Aorta (tissue), 5 donors: ENCODE results near the gene PROZ. TPM values are rescaled to one million over a fixed set of nuclear protein-coding genes. Genes with fewer than 3 reads are reported as not detected.

ENCODE experiments used
- ATAC-seq: fragments of 200-7000 bp; cut with Tn5 transposase; one replicate; pipeline ENCODE4 v1.9.1; 2022; ENCODE audit warnings: moderate library complexity; ENCODE audit not compliant: low FRiP score
- DNase-seq, 2 donors: peaks; one replicate each; pipeline ENCODE4 v3.0.0-alpha.2; 2020
- H3K27ac ChIP-seq, 2 donors: one replicate each; pipeline ENCODE4 v1.5.1; 2013; ENCODE audit warnings: low read length in 2 of 2, mild to moderate bottlenecking in 2 of 2, moderate library complexity in 2 of 2, control low read depth in 1 of 2, inconsistent platforms in 1 of 2, low read depth in 1 of 2
- H3K27me3 ChIP-seq, 2 donors: one replicate each; pipeline ENCODE4 v1.6.1; 2013; ENCODE audit warnings: control low read depth in 1 of 2, low read length in 1 of 2, mild to moderate bottlenecking in 1 of 2, moderate library complexity in 1 of 2; ENCODE audit not compliant: insufficient read depth in 2 of 2, control insufficient read depth in 1 of 2
- H3K36me3 ChIP-seq, 2 donors: one replicate each; pipeline ENCODE4 v1.6.1; 2013; ENCODE audit warnings: control low read depth in 1 of 2, low read length in 1 of 2, mild to moderate bottlenecking in 1 of 2; ENCODE audit not compliant: insufficient read depth in 2 of 2, control insufficient read depth in 1 of 2
- H3K4me1 ChIP-seq, 2 donors: one replicate each; pipeline ENCODE4 v1.6.1; 2013; ENCODE audit warnings: low read length in 2 of 2, control low read depth in 1 of 2, mild to moderate bottlenecking in 1 of 2, moderate library complexity in 1 of 2; ENCODE audit not compliant: insufficient read depth in 2 of 2, control insufficient read depth in 1 of 2
- H3K4me3 ChIP-seq, 2 donors: one replicate each; pipeline ENCODE4 v1.5.1; 2013; ENCODE audit warnings: low read length in 2 of 2, control low read depth in 1 of 2, mild to moderate bottlenecking in 1 of 2
- H3K9me3 ChIP-seq: one replicate; pipeline ENCODE4 v1.6.1; 2013; ENCODE audit warnings: mild to moderate bottlenecking, low read length; ENCODE audit not compliant: control insufficient read depth
- WGBS, 2 donors: extraction: QIAGEN DNeasy Blood & Tissue Kit; methylation state at CpG; one replicate each; pipeline ENCODE4 v1.1.7; 2013; 5-methylcytosine and 5-hydroxymethylcytosine counted together
- intact Hi-C, 2 donors: fragments of 100-400 bp; cut with DNase I; formaldehyde crosslinking; loops; one replicate each; pipeline versions ENCODE4 v1.14.2 to v1.15.0; 2022
- polyA plus RNA-seq, 2 donors: library from polyadenylated mRNA; stranded (reverse); fragments of 200-250 nt; gene quantifications; one replicate each; pipeline ENCODE4 v1.2.3, GENCODE V29; 2013
- total RNA-seq, 2 donors: library from RNA; stranded (reverse); fragmentation: NEBNext Ultra II Directional; extraction: Animal tissue kit (Norgen Biotek cat#: 25700); gene quantifications; one replicate each; pipeline ENCODE4 v1.2.1, GENCODE V29; 2021
- donor health status: healthy with polysubstance abuse.
- donor health status: Bipolar disorder and iron deficiency.
- donor health status: DM: no; HTN: no; CAD: no.
- donor health status: DM: no; HTN: no; CAD: no.
- donor health status: DM: yes; HTN: yes; CAD: no.

PROZ gene
- total and polyA plus RNA-seq, 4 donors = not detected

GRCh38 chr13:113220877-113221276, 62.4 kb downstream of the PROZ start:
- no peaks in the 10 kb centered on the region for H3K9me3 ChIP-seq
- H3K36me3 ChIP-seq = peaks cover 0 to 1% of the 10 kb centered on the region in 2 donors
- intact Hi-C loops = no loop called here
- H3K4me3 ChIP-seq = no peak overlapping the region
- ATAC-seq (no peak), DNase-seq (no peak)
- 91% methylated on average over 7 of the region's 7 CpGs for WGBS, 2 donors
- no peaks in the 10 kb centered on the region for H3K27me3 ChIP-seq
- H3K4me1 ChIP-seq = no peaks in the 10 kb centered on the region
- H3K27ac ChIP-seq = no peak overlapping the region

Other genes starting within 250 kb of the PROZ start
- gene MCF2L, start 189.4 kb upstream of the PROZ start, total RNA-seq = 10 to 100 TPM; 49.2 to 73.3 TPM
- 1 to 10 TPM; 3.2 to 6.0 TPM for gene MCF2L, start 189.4 kb upstream of the PROZ start, polyA plus RNA-seq
- gene F7, start 52.9 kb upstream of the PROZ start, total RNA-seq = under 1 TPM in 1 of 2 donors, not detected in 1; 0.69 TPM
- under 1 TPM in 1 of 2 donors, not detected in 1; 0.08 TPM for gene F7, start 52.9 kb upstream of the PROZ start, polyA plus RNA-seq
- gene F10, start 35.8 kb upstream of the PROZ start, total RNA-seq = 10 to 100 TPM in 1 of 2 donors, 1 to 10 TPM in 1; 6.5 to 38.4 TPM
- gene F10, start 35.8 kb upstream of the PROZ start, polyA plus RNA-seq = 10 to 100 TPM in 1 of 2 donors, 1 to 10 TPM in 1; 9.3 to 18.2 TPM
- gene PCID2, start 50.0 kb downstream of the PROZ start, total RNA-seq = 10 to 100 TPM; 33.3 to 51.1 TPM
- 10 to 100 TPM; 36.7 to 45.6 TPM for gene PCID2, start 50.0 kb downstream of the PROZ start, polyA plus RNA-seq
- gene CUL4A, start 51.0 kb downstream of the PROZ start, total RNA-seq = 10 to 100 TPM; 56.1 to 69.8 TPM
- 10 to 100 TPM; 19.7 to 40.8 TPM for gene CUL4A, start 51.0 kb downstream of the PROZ start, polyA plus RNA-seq
- gene LAMP1, start 138.6 kb downstream of the PROZ start, total RNA-seq = 100 to 1,000 TPM; 185 to 210 TPM
- 100 to 1,000 TPM in 1 of 2 donors, 10 to 100 TPM in 1; 97.4 to 150 TPM for gene LAMP1, start 138.6 kb downstream of the PROZ start, polyA plus RNA-seq
- gene GRTP1, start 205.5 kb downstream of the PROZ start, total RNA-seq = 1 to 10 TPM; 2.4 to 4.2 TPM
- gene GRTP1, start 205.5 kb downstream of the PROZ start, polyA plus RNA-seq = 1 to 10 TPM; 3.2 to 9.3 TPM